OCI-LY7 (cell line): ENCODE measurements around the gene ACRV1.

ENCODE experiments used
- CTCF ChIP-seq: fragments of 200-600 bp; sonication (generic); conservative IDR thresholded peaks from 2 replicates; pipeline ENCODE4 v1.5.1; 2014; ENCODE audit warnings: mild to moderate bottlenecking, antibody characterized with exemption, low read length, moderate library complexity, mixed read lengths
- EZH2phosphoT487 ChIP-seq: fragments of 200-600 bp; sonication (generic); IDR thresholded peaks from 2 replicates; pipeline ENCODE4 v1.6.1; 2018; ENCODE audit warnings: low read depth, borderline replicate concordance, mild to moderate bottlenecking, mixed run types, antibody characterized with exemption, low read length, moderate library complexity, mixed read lengths

DNA sequence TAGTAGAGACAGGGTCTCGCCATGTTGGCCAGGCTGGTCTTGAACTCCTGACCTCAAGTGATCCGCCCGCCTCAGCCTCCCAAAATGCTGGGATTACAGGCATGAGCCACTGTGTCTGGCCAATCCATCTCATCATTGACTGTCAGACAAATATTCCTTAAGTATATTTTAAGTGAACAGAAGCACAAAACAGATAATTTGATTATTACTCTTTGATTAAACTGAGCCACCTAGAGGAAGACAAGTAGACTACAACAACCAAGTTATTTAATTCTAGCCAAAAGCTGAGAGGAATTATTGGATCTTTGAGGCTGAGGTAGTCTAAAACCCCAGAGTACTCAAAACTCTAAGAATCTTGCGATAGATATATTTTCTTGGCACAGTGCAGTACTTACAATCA is 1.2 kb downstream of the ACRV1 start:
- TF ChIP-seq CTCF = peak; percentile 66
- TF ChIP-seq EZH2phosphoT487 = no peak
